GM20000 (cell line): ENCODE results near the gene SYNCRIP.
"Not testable (repeated sequence)": the region's sequence is repeated elsewhere in the genome, so short reads cannot be mapped to it uniquely, and the experiment has no call there.

Experiments
- DNase-seq: peaks from one replicate; pipeline ENCODE4 v3.0.0; 2012; ENCODE audit warnings: low spot score
- TF ChIP-seq, protein P1 (sequence below): IDR thresholded peaks from 2 replicates; pipeline ENCODE4 v1.5.1; 2012; ENCODE audit warnings: mild to moderate bottlenecking, control low read depth; ENCODE audit errors: extremely low read depth, missing control alignments

The SYNCRIP gene

GRCh38 chr6:85576476-85576875, 66.2 kb downstream of the SYNCRIP start:
- TF ChIP-seq, protein P1, sequence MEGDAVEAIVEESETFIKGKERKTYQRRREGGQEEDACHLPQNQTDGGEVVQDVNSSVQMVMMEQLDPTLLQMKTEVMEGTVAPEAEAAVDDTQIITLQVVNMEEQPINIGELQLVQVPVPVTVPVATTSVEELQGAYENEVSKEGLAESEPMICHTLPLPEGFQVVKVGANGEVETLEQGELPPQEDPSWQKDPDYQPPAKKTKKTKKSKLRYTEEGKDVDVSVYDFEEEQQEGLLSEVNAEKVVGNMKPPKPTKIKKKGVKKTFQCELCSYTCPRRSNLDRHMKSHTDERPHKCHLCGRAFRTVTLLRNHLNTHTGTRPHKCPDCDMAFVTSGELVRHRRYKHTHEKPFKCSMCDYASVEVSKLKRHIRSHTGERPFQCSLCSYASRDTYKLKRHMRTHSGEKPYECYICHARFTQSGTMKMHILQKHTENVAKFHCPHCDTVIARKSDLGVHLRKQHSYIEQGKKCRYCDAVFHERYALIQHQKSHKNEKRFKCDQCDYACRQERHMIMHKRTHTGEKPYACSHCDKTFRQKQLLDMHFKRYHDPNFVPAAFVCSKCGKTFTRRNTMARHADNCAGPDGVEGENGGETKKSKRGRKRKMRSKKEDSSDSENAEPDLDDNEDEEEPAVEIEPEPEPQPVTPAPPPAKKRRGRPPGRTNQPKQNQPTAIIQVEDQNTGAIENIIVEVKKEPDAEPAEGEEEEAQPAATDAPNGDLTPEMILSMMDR: no peak
- DNase-seq: no peak

DNA sequence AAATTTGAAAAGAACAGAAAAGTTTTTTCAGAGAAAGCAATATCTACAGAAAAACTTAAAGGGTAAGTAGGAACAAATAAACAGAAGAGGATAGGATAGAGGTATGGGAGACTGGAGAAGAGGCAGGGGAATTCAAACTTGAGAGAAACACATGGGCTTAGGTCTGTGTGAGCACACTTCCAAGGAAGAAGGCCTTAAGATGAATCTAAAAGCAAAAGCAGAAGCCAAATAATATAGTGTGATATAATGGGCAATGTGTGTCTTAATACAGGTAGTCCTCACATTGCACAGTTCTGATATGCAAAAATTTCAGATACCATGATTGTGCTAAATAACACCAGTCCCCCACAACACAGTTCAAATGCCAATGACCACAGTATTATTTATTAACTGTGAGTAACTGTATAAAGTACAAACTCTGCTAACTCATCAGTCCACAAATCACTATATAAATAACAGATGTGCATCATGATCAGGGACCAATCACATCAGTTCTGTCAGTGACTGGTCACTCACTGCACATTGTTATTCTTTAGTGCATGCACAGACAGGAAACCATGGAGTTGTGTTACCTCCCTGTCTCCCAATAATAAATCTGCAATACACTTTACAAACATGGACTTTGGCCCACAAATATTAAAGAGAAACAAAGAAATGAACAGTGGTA, 67.6 kb downstream of the SYNCRIP start:
- DNase-seq: no peak
- TF ChIP-seq, protein P1: no peak

GRCh38 chr6:85569323-85569722, 73.4 kb downstream of the SYNCRIP start:
- TF ChIP-seq, protein P1: no peak
- DNase-seq: no peak

DNA sequence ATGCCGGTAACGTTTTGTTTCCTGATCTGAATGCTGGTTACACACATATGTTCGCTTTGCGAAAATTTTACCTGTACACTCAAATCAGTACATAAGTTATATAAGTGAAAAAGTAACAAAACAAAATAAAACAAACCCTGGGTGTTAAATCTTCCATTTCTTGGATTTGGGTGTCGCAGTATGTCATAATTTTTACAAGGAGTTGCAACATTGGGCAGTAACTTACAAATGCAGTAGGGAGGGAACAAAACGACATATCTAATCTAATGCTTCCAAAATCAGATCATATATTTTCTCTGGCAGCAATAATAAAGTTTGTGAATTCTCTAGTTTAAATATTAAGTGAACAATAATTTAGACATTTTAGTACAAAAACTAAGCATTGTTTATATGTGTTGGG, 74.3 kb downstream of the SYNCRIP start:
- no peak for DNase-seq
- TF ChIP-seq, protein P1: no peak

GRCh38 chr6:85565736-85566135, 77.0 kb downstream of the SYNCRIP start:
- DNase-seq: no peak
- TF ChIP-seq, protein P1: no peak

DNA sequence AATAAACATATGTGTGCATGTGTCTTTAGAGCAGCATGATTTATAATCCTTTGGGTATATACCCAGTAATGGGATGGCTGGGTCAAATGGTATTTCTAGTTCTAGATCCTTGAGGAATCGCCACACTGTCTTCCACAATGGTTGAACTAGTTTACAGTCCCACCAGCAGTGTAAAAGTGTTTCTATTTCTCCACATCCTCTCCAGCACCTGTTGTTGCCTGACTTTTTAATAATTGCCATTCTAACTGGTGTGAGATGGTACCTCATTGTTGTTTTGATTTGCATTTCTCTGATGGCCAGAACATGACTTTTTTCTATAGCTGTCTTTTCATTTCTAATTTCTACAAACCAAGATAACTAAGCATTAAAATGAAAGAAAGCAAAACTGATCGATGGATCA, 78.5 kb downstream of the SYNCRIP start:
- DNase-seq: not testable (repeated sequence)
